H1 (cell line): ENCODE measurements around the gene DOCK9. TPM values are rescaled to one million over a fixed set of nuclear protein-coding genes. Genes with fewer than 3 reads are reported as not detected.

Experiments
- CTCF ChIA-PET: fragments of 300-600 bp; sonication (Branson Sonifier 250); formaldehyde crosslinking; loops from one replicate; lab custom pipeline; 2021; ENCODE audit not compliant: partially characterized antibody; lab: Charles Lee
- POLR2A ChIA-PET: fragments of 300-600 bp; sonication (Branson Sonifier 250); formaldehyde crosslinking; loops from one replicate; lab custom pipeline; 2021; ENCODE audit warnings: inconsistent platforms; ENCODE audit not compliant: partially characterized antibody; lab: Charles Lee
- DNase-seq, 2 experiments: peaks; one replicate each; pipeline versions ENCODE4 v3.0.0 to v3.0.0-alpha.2; 2010 to 2022; ENCODE audit warnings: low spot score in 2 of 2, low read depth in 1 of 2, mixed read lengths in 1 of 2
- FAIRE-seq: peaks from 2 replicates; lab custom pipeline; 2011; peaks lifted over from hg19 to GRCh38; lab: Jason Lieb, UNC
- H2AFZ ChIP-seq: 2 replicates; pipeline ENCODE4 v1.8.1; 2012; ENCODE audit warnings: low read length, inconsistent platforms
- H2AK5ac ChIP-seq: 2 replicates; pipeline ENCODE4 v1.6.1; 2013; ENCODE audit warnings: low read depth, low read length
- H2BK120ac ChIP-seq: replicated peaks from 2 replicates; pipeline ENCODE3; 2013; ENCODE audit warnings: low read depth, low read length, inconsistent platforms
- H2BK12ac ChIP-seq: 2 replicates; pipeline ENCODE4 v1.6.1; 2013; ENCODE audit warnings: low read depth, low read length
- H2BK15ac ChIP-seq: 2 replicates; pipeline ENCODE4 v1.6.1; 2013; ENCODE audit warnings: low read length
- H2BK20ac ChIP-seq: 2 replicates; pipeline ENCODE4 v1.6.1; 2013; ENCODE audit warnings: low read length
- H2BK5ac ChIP-seq: 2 replicates; pipeline ENCODE4 v1.6.1; 2013; ENCODE audit warnings: low read depth, low read length
- H3K14ac ChIP-seq: 2 replicates; pipeline ENCODE4 v1.6.1; 2013; ENCODE audit warnings: inconsistent platforms; ENCODE audit not compliant: insufficient read length
- H3K18ac ChIP-seq: 2 replicates; pipeline ENCODE4 v1.6.1; 2013; ENCODE audit warnings: low read length; ENCODE audit errors: extremely low read depth
- H3K23ac ChIP-seq: 2 replicates; pipeline ENCODE4 v1.6.1; 2013; ENCODE audit warnings: inconsistent platforms; ENCODE audit not compliant: insufficient read length
- H3K23me2 ChIP-seq: 2 replicates; pipeline ENCODE4 v1.6.1; 2013; ENCODE audit warnings: low read depth, low read length
- H3K27ac ChIP-seq: 2 replicates; pipeline ENCODE4 v1.6.1; 2011; ENCODE audit warnings: low read depth, low read length, inconsistent platforms
- H3K27me3 ChIP-seq, 4 experiments: replicated peaks in 1 of 4; 1 replicate in 1 of 4; 2 replicates in 3 of 4; pipeline versions ENCODE4 v1.6.1 to v1.8.1; 2011 to 2013; ENCODE audit warnings: low read length in 3 of 4, mild to moderate bottlenecking in 3 of 4, inconsistent platforms in 2 of 4, mixed read lengths in 2 of 4, moderate library complexity in 1 of 4; ENCODE audit not compliant: control insufficient read depth in 3 of 4, insufficient read depth in 3 of 4; ENCODE audit errors: extremely low read depth in 1 of 4
- H3K36me3 ChIP-seq, 4 experiments: 2 replicates each; pipeline versions ENCODE4 v1.6.1 to v1.8.1; 2011 to 2013; ENCODE audit warnings: mild to moderate bottlenecking in 4 of 4, low read length in 3 of 4, moderate library complexity in 2 of 4, control low read depth in 1 of 4, inconsistent platforms in 1 of 4; ENCODE audit not compliant: insufficient read depth in 4 of 4, control insufficient read depth in 2 of 4
- H3K4ac ChIP-seq: replicated peaks from 2 replicates; pipeline ENCODE3; 2013; ENCODE audit warnings: low read length, low read depth, mixed read lengths, inconsistent platforms; ENCODE audit not compliant: insufficient read length
- H3K4me1 ChIP-seq, 4 experiments: replicated peaks in 1 of 4; 1 replicate in 1 of 4; 2 replicates in 3 of 4; pipeline versions ENCODE4 v1.6.1 to v1.8.1; 2011 to 2013; ENCODE audit warnings: low read length in 3 of 4, inconsistent platforms in 2 of 4, mixed read lengths in 1 of 4; ENCODE audit not compliant: insufficient read depth in 4 of 4, control insufficient read depth in 3 of 4
- H3K4me2 ChIP-seq, 2 experiments: 2 replicates each; pipeline versions ENCODE4 v1.6.1 to v1.8.1; 2011 to 2013; ENCODE audit warnings: low read depth in 2 of 2, low read length in 2 of 2, control low read depth in 1 of 2, inconsistent platforms in 1 of 2, mild to moderate bottlenecking in 1 of 2; ENCODE audit not compliant: insufficient read depth in 1 of 2
- H3K4me3 ChIP-seq, 4 experiments: fragments of 200-600, 300-600 bp in 1 of 4; sonication (generic), shearing (Covaris generic), sonication (Bioruptor Twin) in 1 of 4; 2 replicates each; pipeline versions ENCODE4 v1.5.1 to v1.8.1; 2011 to 2016; ENCODE audit warnings: low read length in 4 of 4, low read depth in 3 of 4, control low read depth in 2 of 4, inconsistent platforms in 2 of 4, mild to moderate bottlenecking in 2 of 4, mixed read lengths in 1 of 4, moderate library complexity in 1 of 4; ENCODE audit not compliant: insufficient read depth in 2 of 4; ENCODE audit errors: extremely low read depth in 1 of 4
- H3K56ac ChIP-seq: replicated peaks from 2 replicates; pipeline ENCODE3; 2013; ENCODE audit warnings: low read depth, mild to moderate bottlenecking, mixed read lengths, low read length, inconsistent platforms; ENCODE audit not compliant: insufficient read length
- H3K79me1 ChIP-seq: 2 replicates; pipeline ENCODE4 v1.6.1; 2013; ENCODE audit warnings: low read depth, low read length, control low read depth
- H3K79me2 ChIP-seq, 2 experiments: 2 replicates each; pipeline versions ENCODE4 v1.6.1 to v1.8.1; 2012 to 2013; ENCODE audit warnings: low read length in 2 of 2, mild to moderate bottlenecking in 2 of 2, inconsistent platforms in 1 of 2; ENCODE audit not compliant: insufficient read depth in 2 of 2, control insufficient read depth in 1 of 2
- H3K9ac ChIP-seq, 4 experiments: replicated peaks in 1 of 4; 1 replicate in 1 of 4; 2 replicates in 3 of 4; pipeline versions ENCODE4 v1.6.1 to v1.8.1; 2011 to 2013; ENCODE audit warnings: low read depth in 3 of 4, low read length in 3 of 4, control low read depth in 2 of 4, mild to moderate bottlenecking in 2 of 4, moderate library complexity in 2 of 4, inconsistent platforms in 1 of 4; ENCODE audit errors: extremely low read depth in 1 of 4
- H3K9me3 ChIP-seq, 2 experiments: 2 replicates each; pipeline versions ENCODE4 v1.6.1 to v1.8.1; 2012 to 2013; ENCODE audit warnings: mild to moderate bottlenecking in 2 of 2, moderate library complexity in 2 of 2, control low read depth in 1 of 2, inconsistent platforms in 1 of 2, low read depth in 1 of 2, low read length in 1 of 2, mixed read lengths in 1 of 2; ENCODE audit not compliant: insufficient read depth in 2 of 2
- H4K20me1 ChIP-seq, 2 experiments: replicated peaks in 1 of 2; 2 replicates each; pipeline versions ENCODE3 to v1.8.1; 2011 to 2013; ENCODE audit warnings: inconsistent platforms in 2 of 2, low read length in 2 of 2, mild to moderate bottlenecking in 1 of 2; ENCODE audit not compliant: insufficient read depth in 2 of 2, control insufficient read depth in 1 of 2
- H4K5ac ChIP-seq: 2 replicates; pipeline ENCODE4 v1.6.1; 2013; ENCODE audit warnings: low read length, low read depth, mixed read lengths, inconsistent platforms; ENCODE audit not compliant: insufficient read length
- H4K8ac ChIP-seq: 2 replicates; pipeline ENCODE4 v1.8.0; 2013; ENCODE audit warnings: mild to moderate bottlenecking, moderate library complexity, low read length, inconsistent platforms; ENCODE audit not compliant: insufficient read depth; ENCODE audit errors: extremely low read depth
- H4K91ac ChIP-seq: replicated peaks from 2 replicates; pipeline ENCODE3; 2013; ENCODE audit warnings: low read length, mixed read lengths, inconsistent platforms; ENCODE audit not compliant: insufficient read length
- RAD21 ChIP-seq, 2 experiments: IDR thresholded peaks in 1 of 2; conservative IDR thresholded peaks in 1 of 2; 2 replicates each; pipeline ENCODE4 v1.6.1; 2011; ENCODE audit warnings: low read depth in 2 of 2, low read length in 2 of 2, improper control_type of control experiment in 1 of 2, inconsistent platforms in 1 of 2, mild to moderate bottlenecking in 1 of 2, moderate library complexity in 1 of 2
- TEAD4 ChIP-seq: IDR thresholded peaks from 2 replicates; pipeline ENCODE4 v1.6.1; 2012; ENCODE audit warnings: low read depth, low read length, inconsistent platforms, mixed read lengths
- WGBS, 2 experiments: shearing (Covaris generic) in 1 of 2; methylation state at CpG; one replicate each; pipeline versions ENCODE4 v1.1.6 to v1.1.7; 2013 to 2015; ENCODE audit warnings: low lambda C conversion rate in 2 of 2, mixed read lengths in 2 of 2, inconsistent platforms in 1 of 2, low coverage in 1 of 2, missing lambda C conversion rate in 1 of 2; ENCODE audit not compliant: insufficient replicate concordance in 2 of 2, insufficient coverage in 1 of 2, insufficient read length in 1 of 2; ENCODE audit errors: extremely low coverage in 1 of 2, missing lambda C conversion rate in 1 of 2; 5-methylcytosine and 5-hydroxymethylcytosine counted together
- polyA plus RNA-seq, 7 experiments: library from polyadenylated mRNA; depleted of rRNA in 3 of 7; stranded (reverse) in 5 of 7; unstranded in 2 of 7; fragments of >200 nt in 5 of 7; fragments of 200-250 nt in 2 of 7; gene quantifications; 1 replicate in 5 of 7; 2 replicates in 1 of 7; 4 replicates in 1 of 7; pipeline versions ENCODE4 v1.2.1 to v1.2.3, GENCODE V29; 2011 to 2013; ENCODE audit warnings: missing spikeins in 2 of 7, mixed read lengths in 2 of 7
- total RNA-seq: library from RNA; stranded (reverse); fragmentation: NEBNext Ultra II Directional; extraction: Animal tissue kit (Norgen Biotek cat#: 25700); gene quantifications from 2 replicates; pipeline ENCODE4 v1.2.1, GENCODE V29; 2021

The DOCK9 gene
- total and polyA plus RNA-seq, 2 of the 8 experiments (the other 6 are each of a cell fraction or from before 2014, with no cell fraction given), result 21.6 to 31.5 TPM

DNA sequence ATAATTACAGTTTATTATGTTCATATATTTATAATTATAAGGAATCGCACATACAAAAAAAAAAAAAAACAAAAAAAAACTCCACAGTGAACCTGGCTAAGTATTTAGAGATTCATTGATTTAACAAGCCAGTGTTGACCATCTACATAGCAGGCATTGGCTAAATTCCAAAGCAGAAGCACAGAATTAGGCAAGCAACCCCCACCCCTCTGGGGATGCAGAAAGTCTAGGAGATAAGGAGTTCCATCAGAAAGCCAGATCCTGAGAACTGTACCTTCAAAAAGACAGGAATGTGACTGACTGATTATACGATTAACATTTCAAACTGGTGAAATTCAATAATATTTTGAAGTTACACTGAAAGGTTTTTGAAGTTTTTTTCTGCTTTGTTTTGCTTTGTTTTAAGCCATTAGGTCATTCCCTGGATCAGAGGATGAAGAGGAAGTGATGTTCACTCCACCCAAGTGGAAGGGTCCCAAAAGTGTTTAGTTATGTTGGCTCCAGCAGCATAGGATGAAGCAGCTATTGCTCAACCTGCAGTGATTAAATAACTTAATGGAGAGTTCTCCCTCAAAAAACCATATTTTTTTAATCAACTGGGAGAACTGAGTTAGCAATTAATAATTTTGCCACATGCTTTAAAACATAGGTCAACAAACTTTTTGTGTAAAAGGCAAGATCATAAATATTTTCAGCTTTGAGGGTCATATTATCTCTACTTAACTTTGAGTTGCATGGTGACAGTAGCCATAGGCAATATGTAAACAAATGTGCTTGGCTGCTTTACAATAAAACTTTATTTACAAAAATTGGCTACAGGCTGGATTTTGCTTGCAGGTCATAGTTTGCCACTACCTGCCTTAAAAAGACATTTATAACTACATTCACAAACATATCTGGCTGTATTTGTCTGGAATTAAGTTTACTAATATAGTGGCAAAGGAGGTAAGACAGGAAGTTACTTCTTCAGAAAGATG, 49.6 kb downstream of the DOCK9 start:
- H4K91ac ChIP-seq, result no peak overlapping the region
- H3K23me2 ChIP-seq, result no peaks in the 10 kb centered on the region
- H3K56ac ChIP-seq, result no peak overlapping the region
- no peak overlapping the region for H2BK15ac ChIP-seq
- H4K20me1 ChIP-seq, result no peaks in the 10 kb centered on the region
- FAIRE-seq (no peak), DNase-seq (no peak)
- no peak overlapping the region for H3K27ac ChIP-seq
- H3K23ac ChIP-seq, result no peak overlapping the region
- H3K79me2 ChIP-seq, result no peaks in the 10 kb centered on the region
- H3K4me1 ChIP-seq, result peaks cover 0 to 2% (median 1%) of the 10 kb centered on the region in 4 experiments; a peak in 2 of 7 replicates
- no peaks in the 10 kb centered on the region for H3K27me3 ChIP-seq
- TF ChIP-seq RAD21 (IDR thresholded peaks at IDR 0.05 in 1 of 2, conservative IDR thresholded peaks at IDR 0.05 in 1 of 2; ENCODE audit: low read depth in 2 of 2, low read length in 2 of 2) (no peak), TEAD4 (peak; percentile 37; the same call in 1 of the 2 replicates)
- H3K36me3 ChIP-seq, result no peaks in the 10 kb centered on the region
- no peaks in the 10 kb centered on the region for H3K79me1 ChIP-seq
- no peaks in the 10 kb centered on the region for H3K9me3 ChIP-seq
- WGBS, 2 experiments, result 85% methylated on average over 2 of the region's 2 CpGs; no CpG with 5 or more reads in 1 of the 2 experiments
- H3K14ac ChIP-seq, result no peak overlapping the region
- H3K9ac ChIP-seq, result no peak overlapping the region
- no peak overlapping the region for H2AK5ac ChIP-seq
- no peak overlapping the region for H2AFZ ChIP-seq
- no peak overlapping the region for H2BK5ac ChIP-seq
- no peak overlapping the region for H3K4ac ChIP-seq
- no peak overlapping the region for H4K5ac ChIP-seq
- no peak overlapping the region for H3K4me2 ChIP-seq
- H2BK120ac ChIP-seq, result no peak overlapping the region
- no peak overlapping the region for H3K18ac ChIP-seq
- H3K4me3 ChIP-seq, result no peak overlapping the region
- CTCF ChIA-PET, result no interaction called here
- no peak overlapping the region for H2BK12ac ChIP-seq
- no peak overlapping the region for H4K8ac ChIP-seq
- no peak overlapping the region for H2BK20ac ChIP-seq
- POLR2A ChIA-PET, result no interaction called here
